NB4 (cell line): ENCODE data around the gene NPIPA7.
"Not testable (repeated sequence)": the region's sequence is repeated elsewhere in the genome, so short reads cannot be mapped to it uniquely, and the experiment has no call there.

ENCODE experiments used
- CTCF ChIP-seq: IDR thresholded peaks from one replicate; pipeline ENCODE4 v1.5.1; 2012; ENCODE audit warnings: low read depth, low read length
- MAX ChIP-seq: IDR thresholded peaks from 2 replicates; pipeline ENCODE4 v1.6.1; 2011; ENCODE audit warnings: low read depth, low read length
- MYC ChIP-seq: IDR thresholded peaks from 2 replicates; pipeline ENCODE4 v1.6.1; 2011; ENCODE audit warnings: low read depth, low read length
- POLR2A ChIP-seq: IDR thresholded peaks from 2 replicates; pipeline ENCODE4 v1.6.1; 2011; ENCODE audit warnings: mild to moderate bottlenecking; ENCODE audit not compliant: insufficient read length; ENCODE audit errors: extremely low read depth

- TF ChIP-seq CTCF, POLR2A, MAX, MYC: not testable (repeated sequence)
These were observed 38.1 kb downstream of the NPIPA7 start for GRCh38 chr16:16417071-16417470.
